Right cardiac atrium (tissue), 5 donors: ENCODE data around the gene BLOC1S3. TPM values are rescaled to one million over a fixed set of nuclear protein-coding genes. Genes with fewer than 3 reads are reported as not detected.

Experiments used
- ATAC-seq, 2 donors: fragments of 200-7000 bp; cut with Tn5 transposase; one replicate each; pipeline versions ENCODE4 v1.8.0 to v1.9.1; 2020; ENCODE audit warnings: moderate library complexity in 2 of 2, mild to moderate bottlenecking in 1 of 2
- DNase-seq, 3 donors: peaks; one replicate each; pipeline ENCODE4 v3.0.0-alpha.2; 2020
- H3K27ac ChIP-seq: one replicate; pipeline ENCODE4 v1.5.1; 2013; ENCODE audit warnings: mild to moderate bottlenecking, low read length, control low read depth, moderate library complexity
- H3K27me3 ChIP-seq: one replicate; pipeline ENCODE4 v1.6.1; 2013; ENCODE audit not compliant: control insufficient read depth, insufficient read depth
- H3K4me1 ChIP-seq: one replicate; pipeline ENCODE4 v1.6.1; 2013; ENCODE audit warnings: low read length; ENCODE audit not compliant: control insufficient read depth, insufficient read depth
- H3K4me3 ChIP-seq: one replicate; pipeline ENCODE4 v1.5.1; 2013; ENCODE audit warnings: low read length, control low read depth
- H3K9me3 ChIP-seq: one replicate; pipeline ENCODE4 v1.6.1; 2013; ENCODE audit warnings: low read length; ENCODE audit not compliant: control insufficient read depth
- WGBS: extraction: QIAGEN DNeasy Blood & Tissue Kit; methylation state at CpG from one replicate; pipeline ENCODE4 v1.1.7; 2013; 5-methylcytosine and 5-hydroxymethylcytosine counted together
- intact Hi-C, 4 donors: fragments of 100-400 bp; cut with DNase I; formaldehyde crosslinking; loops; one replicate each; pipeline versions ENCODE4 v1.11.0 to v1.14.0; 2022 to 2023
- long read RNA-seq, 4 donors: library from polyadenylated mRNA; unstranded; transcript quantifications; one replicate each; pipeline ENCODE4 v2.0.0, GENCODE V29; 2020 to 2021
- polyA plus RNA-seq: library from polyadenylated mRNA; stranded (reverse); fragments of 200-250 nt; gene quantifications from one replicate; pipeline ENCODE4 v1.2.3, GENCODE V29; 2013
- total RNA-seq, 4 donors: library from RNA; stranded (reverse); fragmentation: NEBNext Ultra II Directional; extraction: Animal tissue kit (Norgen Biotek cat#: 25700); gene quantifications; one replicate each; pipeline ENCODE4 v1.2.1, GENCODE V29; 2021
- donor health status: healthy with polysubstance abuse.
- donor health status: DM: no; HTN: yes; CAD: no.
- donor health status: DM: no; HTN: no; CAD: no.
- donor health status: DM: no; HTN: yes; CAD: no; lungs with severe emphysema.
- donor health status: DM: yes; HTN: yes; CAD: no.

Gene BLOC1S3
- total RNA-seq (1 to 10 TPM; 3.8 to 8.2 (median 6.2) TPM), polyA plus RNA-seq (2.4 TPM)
- long read RNA-seq, donor 1, partial matches to known transcripts = 0 of 4 reads
- long read RNA-seq, donor 1, other reads (novel, unspliced or antisense) = 0 of 4 reads
- long read RNA-seq, donor 2, partial matches to known transcripts = 0 of 1 reads
- long read RNA-seq, donor 2, other reads (novel, unspliced or antisense) = 0 of 1 reads
- long read RNA-seq, donor 3, partial matches to known transcripts = 0 of 1 reads
- long read RNA-seq, donor 3, other reads (novel, unspliced or antisense) = 0 of 1 reads
- long read RNA-seq, donor 4 = 0 reads

- intact Hi-C loops = no loop called here
- H3K27me3 ChIP-seq = no peaks in the 10 kb centered on the region
- peak within 1 kb of the TSS; percentile 93 for H3K4me3 ChIP-seq
- H3K9me3 ChIP-seq = no peaks in the 10 kb centered on the region
- WGBS = under 1% methylated on average over 51 of the region's 51 CpGs
- H3K4me1 ChIP-seq = peaks cover 5% of the 10 kb centered on the region
- ATAC-seq = peak; percentile 98
- H3K27ac ChIP-seq = peak within 1 kb of the TSS; percentile 98
- peak; percentile 100 for DNase-seq
These were observed at the start of gene BLOC1S3 for GRCh38 chr19:45178262-45179071. Gene BLOC1S3 (plus strand): TSS chr19:45178784. CDS start chr19:45179297, 513 bp downstream.

- no peaks in the 10 kb centered on the region for H3K9me3 ChIP-seq
- 91% methylated on average over 5 of the region's 5 CpGs for WGBS
- H3K27me3 ChIP-seq = no peaks in the 10 kb centered on the region
- no peak overlapping the region for H3K4me3 ChIP-seq
- ATAC-seq (no peak), DNase-seq (no peak)
- no peaks in the 10 kb centered on the region for H3K4me1 ChIP-seq
- intact Hi-C loops = no loop called here
- no peak overlapping the region for H3K27ac ChIP-seq
These were observed 49.8 kb upstream of the BLOC1S3 start for GRCh38 chr19:45128806-45129205.

GRCh38 chr19:45130236-45130635 lies 48.3 kb upstream of the BLOC1S3 start:
- Histone ChIP-seq H3K4me3 (no peak overlapping the region), H3K27ac (no peak overlapping the region), H3K4me1 (no peaks in the 10 kb centered on the region), H3K27me3 (no peaks in the 10 kb centered on the region), H3K9me3 (no peaks in the 10 kb centered on the region)
- 90% methylated on average over 13 of the region's 13 CpGs for WGBS
- ATAC-seq = no peak
- DNase-seq = peak in 1 of 3 donors; percentile 46
- intact Hi-C loops = no loop called here

- H3K9me3 ChIP-seq = no peaks in the 10 kb centered on the region
- intact Hi-C loops = no loop called here
- H3K27ac ChIP-seq = no peak overlapping the region
- ATAC-seq (no peak), DNase-seq (peak in 1 of 3 donors; percentile 46)
- no peak overlapping the region for H3K4me3 ChIP-seq
- WGBS = 65% methylated on average over 13 of the region's 13 CpGs
- no peaks in the 10 kb centered on the region for H3K4me1 ChIP-seq
- no peaks in the 10 kb centered on the region for H3K27me3 ChIP-seq
These were observed 47.5 kb upstream of the BLOC1S3 start for GRCh38 chr19:45130888-45131615.

GRCh38 chr19:45133661-45134060 lies 44.9 kb upstream of the BLOC1S3 start:
- Histone ChIP-seq H3K27me3 (no peaks in the 10 kb centered on the region), H3K4me3 (no peak overlapping the region), H3K9me3 (no peaks in the 10 kb centered on the region), H3K27ac (no peak overlapping the region), H3K4me1 (peaks cover 1% of the 10 kb centered on the region)
- no peak for ATAC-seq
- WGBS = 85% methylated on average over 8 of the region's 8 CpGs
- DNase-seq = no peak
- intact Hi-C loops = no loop called here

GRCh38 chr19:45135176-45135885 lies 43.3 kb upstream of the BLOC1S3 start:
- peaks cover 1% of the 10 kb centered on the region for H3K4me1 ChIP-seq
- WGBS = 95% methylated on average over 21 of the region's 21 CpGs
- no peaks in the 10 kb centered on the region for H3K27me3 ChIP-seq
- ATAC-seq (no peak), DNase-seq (no peak)
- no peak overlapping the region for H3K4me3 ChIP-seq
- intact Hi-C loops = no loop called here
- H3K9me3 ChIP-seq = no peaks in the 10 kb centered on the region
- H3K27ac ChIP-seq = no peak overlapping the region

GRCh38 chr19:45136507-45137178 lies 41.9 kb upstream of the BLOC1S3 start:
- DNase-seq = peak in 1 of 3 donors; percentile 49
- intact Hi-C loops = no loop called here
- no peaks in the 10 kb centered on the region for H3K9me3 ChIP-seq
- no peak overlapping the region for H3K27ac ChIP-seq
- WGBS = 58% methylated on average over 12 of the region's 12 CpGs
- H3K4me3 ChIP-seq = no peak overlapping the region
- peak in 1 of 2 donors; percentile 14 for ATAC-seq
- peaks cover 1% of the 10 kb centered on the region for H3K4me1 ChIP-seq
- H3K27me3 ChIP-seq = no peaks in the 10 kb centered on the region

GRCh38 chr19:45137179-45137761 lies 41.3 kb upstream of the BLOC1S3 start:
- intact Hi-C loops = no loop called here

GRCh38 chr19:45138303-45138751 lies 40.3 kb upstream of the BLOC1S3 start:
- WGBS = 83% methylated on average over 11 of the region's 11 CpGs
- Histone ChIP-seq H3K27me3 (no peaks in the 10 kb centered on the region), H3K9me3 (no peaks in the 10 kb centered on the region), H3K4me3 (no peak overlapping the region), H3K27ac (no peak overlapping the region), H3K4me1 (peaks cover 1% of the 10 kb centered on the region)
- DNase-seq (no peak), ATAC-seq (no peak)
- intact Hi-C loops = no loop called here

More at GRCh38 chr19:45137179-45137761, 41.3 kb upstream of the BLOC1S3 start:
- H3K9me3 ChIP-seq = no peaks in the 10 kb centered on the region
- 45% methylated on average over 17 of the region's 17 CpGs for WGBS
- no peaks in the 10 kb centered on the region for H3K27me3 ChIP-seq
- no peak overlapping the region for H3K27ac ChIP-seq
- peaks cover 1% of the 10 kb centered on the region for H3K4me1 ChIP-seq
- ATAC-seq (peak; percentile 78 to 83), DNase-seq (peak; percentile 69 to 89 (median 87))
- H3K4me3 ChIP-seq = no peak overlapping the region
